OCI-LY7 (cell line): Measurements from ENCODE around the gene CD44.

Source experiments
- EZH2phosphoT487 ChIP-seq: fragments of 200-600 bp; sonication (generic); IDR thresholded peaks from 2 replicates; pipeline ENCODE4 v1.6.1; 2018; ENCODE audit warnings: low read depth, borderline replicate concordance, mild to moderate bottlenecking, mixed run types, antibody characterized with exemption, low read length, moderate library complexity, mixed read lengths
- TF ChIP-seq, protein P1 (sequence below): fragments of 200-600 bp; sonication (generic); conservative IDR thresholded peaks from 2 replicates; pipeline ENCODE4 v1.5.1; 2014; ENCODE audit warnings: mild to moderate bottlenecking, antibody characterized with exemption, low read length, moderate library complexity, mixed read lengths

DNA sequence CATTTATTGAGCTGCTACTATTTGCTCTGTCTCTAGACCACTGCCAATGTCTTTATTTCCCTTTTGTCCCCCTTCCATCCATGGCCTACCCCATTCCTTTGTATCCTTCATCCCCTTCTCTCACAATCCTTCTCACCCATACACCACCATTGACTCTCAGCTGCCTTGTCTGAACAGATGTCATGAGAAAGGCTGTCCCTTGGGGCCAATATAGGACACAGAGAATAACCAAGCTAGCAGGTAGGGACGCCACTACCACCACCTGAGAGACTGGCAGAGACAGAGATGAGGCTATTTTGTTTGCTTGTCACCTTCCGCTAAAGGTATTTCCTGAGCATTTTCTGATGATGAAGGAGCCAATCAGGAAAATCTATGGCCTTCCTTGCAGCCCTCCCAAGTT lies 138.9 kb downstream of the CD44 start:
- TF ChIP-seq, protein P1, sequence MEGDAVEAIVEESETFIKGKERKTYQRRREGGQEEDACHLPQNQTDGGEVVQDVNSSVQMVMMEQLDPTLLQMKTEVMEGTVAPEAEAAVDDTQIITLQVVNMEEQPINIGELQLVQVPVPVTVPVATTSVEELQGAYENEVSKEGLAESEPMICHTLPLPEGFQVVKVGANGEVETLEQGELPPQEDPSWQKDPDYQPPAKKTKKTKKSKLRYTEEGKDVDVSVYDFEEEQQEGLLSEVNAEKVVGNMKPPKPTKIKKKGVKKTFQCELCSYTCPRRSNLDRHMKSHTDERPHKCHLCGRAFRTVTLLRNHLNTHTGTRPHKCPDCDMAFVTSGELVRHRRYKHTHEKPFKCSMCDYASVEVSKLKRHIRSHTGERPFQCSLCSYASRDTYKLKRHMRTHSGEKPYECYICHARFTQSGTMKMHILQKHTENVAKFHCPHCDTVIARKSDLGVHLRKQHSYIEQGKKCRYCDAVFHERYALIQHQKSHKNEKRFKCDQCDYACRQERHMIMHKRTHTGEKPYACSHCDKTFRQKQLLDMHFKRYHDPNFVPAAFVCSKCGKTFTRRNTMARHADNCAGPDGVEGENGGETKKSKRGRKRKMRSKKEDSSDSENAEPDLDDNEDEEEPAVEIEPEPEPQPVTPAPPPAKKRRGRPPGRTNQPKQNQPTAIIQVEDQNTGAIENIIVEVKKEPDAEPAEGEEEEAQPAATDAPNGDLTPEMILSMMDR = no peak
- TF ChIP-seq EZH2phosphoT487 = no peak
